Mammary epithelial cell (primary cell): ENCODE results near the gene ASGR1.

Experiments
- EZH2 ChIP-seq: IDR thresholded peaks from 2 replicates; pipeline ENCODE4 v1.6.1; 2012; ENCODE audit warnings: low read length, inconsistent platforms, borderline replicate concordance
- TF ChIP-seq, protein P1 (sequence below), 2 donors: IDR thresholded peaks in 1 of 2; conservative IDR thresholded peaks in 1 of 2; 2 replicates each; pipeline ENCODE4 v1.5.1; 2011 to 2012; ENCODE audit warnings: inconsistent platforms in 2 of 2, low read length in 2 of 2, mild to moderate bottlenecking in 2 of 2, control low read depth in 1 of 2, low read depth in 1 of 2; ENCODE audit not compliant: insufficient read depth in 1 of 2; ENCODE audit errors: extremely low read depth in 1 of 2

DNA sequence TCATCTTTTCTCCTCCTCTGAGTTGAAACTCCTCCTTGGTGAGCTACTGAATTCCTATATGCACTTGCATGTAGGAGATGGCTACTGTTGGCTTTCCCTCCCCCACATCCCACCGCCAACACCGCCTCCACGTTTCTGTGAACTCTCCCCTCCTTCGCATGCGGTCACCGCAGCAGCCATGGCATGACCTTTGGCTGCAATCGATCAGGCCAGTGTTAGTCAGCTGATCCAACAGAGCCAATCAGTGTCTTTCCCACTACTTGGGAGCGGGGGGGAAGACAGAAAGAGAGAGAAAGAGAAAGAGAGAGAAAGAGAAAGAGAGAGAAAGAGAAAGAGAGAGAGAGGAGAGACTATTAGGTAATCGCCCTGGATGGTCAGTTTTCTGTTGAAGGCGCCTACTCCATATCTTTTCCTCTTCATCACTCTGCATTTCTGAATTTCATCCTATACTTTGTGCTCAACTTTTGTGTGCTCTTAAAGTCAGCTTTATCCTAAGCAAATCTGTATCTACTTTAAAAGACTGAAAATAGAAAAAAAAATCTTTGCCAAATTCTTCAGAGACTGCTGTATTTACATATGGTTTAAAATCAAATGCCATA lies 22.7 kb downstream of the ASGR1 start:
- TF ChIP-seq, protein P1, sequence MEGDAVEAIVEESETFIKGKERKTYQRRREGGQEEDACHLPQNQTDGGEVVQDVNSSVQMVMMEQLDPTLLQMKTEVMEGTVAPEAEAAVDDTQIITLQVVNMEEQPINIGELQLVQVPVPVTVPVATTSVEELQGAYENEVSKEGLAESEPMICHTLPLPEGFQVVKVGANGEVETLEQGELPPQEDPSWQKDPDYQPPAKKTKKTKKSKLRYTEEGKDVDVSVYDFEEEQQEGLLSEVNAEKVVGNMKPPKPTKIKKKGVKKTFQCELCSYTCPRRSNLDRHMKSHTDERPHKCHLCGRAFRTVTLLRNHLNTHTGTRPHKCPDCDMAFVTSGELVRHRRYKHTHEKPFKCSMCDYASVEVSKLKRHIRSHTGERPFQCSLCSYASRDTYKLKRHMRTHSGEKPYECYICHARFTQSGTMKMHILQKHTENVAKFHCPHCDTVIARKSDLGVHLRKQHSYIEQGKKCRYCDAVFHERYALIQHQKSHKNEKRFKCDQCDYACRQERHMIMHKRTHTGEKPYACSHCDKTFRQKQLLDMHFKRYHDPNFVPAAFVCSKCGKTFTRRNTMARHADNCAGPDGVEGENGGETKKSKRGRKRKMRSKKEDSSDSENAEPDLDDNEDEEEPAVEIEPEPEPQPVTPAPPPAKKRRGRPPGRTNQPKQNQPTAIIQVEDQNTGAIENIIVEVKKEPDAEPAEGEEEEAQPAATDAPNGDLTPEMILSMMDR (conservative IDR thresholded peaks at IDR 0.05 in 1 of 2, IDR thresholded peaks at IDR 0.05 in 1 of 2; ENCODE audit: extremely low read depth in 1 of 2, insufficient read depth in 1 of 2, low read depth in 1 of 2, low read length in 2 of 2): no peak
- no peak for TF ChIP-seq EZH2
